DND-41 (cell line): Measurements from ENCODE around the gene RDH16.
"Not testable (repeated sequence)": the region's sequence is repeated elsewhere in the genome, so short reads cannot be mapped to it uniquely, and the experiment has no call there.

Experiments used
- EZH2 ChIP-seq: IDR thresholded peaks from 3 replicates; pipeline ENCODE4 v1.6.1; 2012; ENCODE audit warnings: borderline replicate concordance, low read depth, mild to moderate bottlenecking, moderate library complexity, low read length, inconsistent platforms; ENCODE audit not compliant: severe bottlenecking
- TF ChIP-seq, protein P1 (sequence below): IDR thresholded peaks from 2 replicates; pipeline ENCODE4 v1.5.1; 2012; ENCODE audit warnings: borderline replicate concordance, low read length, moderate library complexity, mild to moderate bottlenecking; ENCODE audit not compliant: poor library complexity, severe bottlenecking; ENCODE audit errors: extremely low read depth

- not testable (repeated sequence) for TF ChIP-seq EZH2
- TF ChIP-seq, protein P1, sequence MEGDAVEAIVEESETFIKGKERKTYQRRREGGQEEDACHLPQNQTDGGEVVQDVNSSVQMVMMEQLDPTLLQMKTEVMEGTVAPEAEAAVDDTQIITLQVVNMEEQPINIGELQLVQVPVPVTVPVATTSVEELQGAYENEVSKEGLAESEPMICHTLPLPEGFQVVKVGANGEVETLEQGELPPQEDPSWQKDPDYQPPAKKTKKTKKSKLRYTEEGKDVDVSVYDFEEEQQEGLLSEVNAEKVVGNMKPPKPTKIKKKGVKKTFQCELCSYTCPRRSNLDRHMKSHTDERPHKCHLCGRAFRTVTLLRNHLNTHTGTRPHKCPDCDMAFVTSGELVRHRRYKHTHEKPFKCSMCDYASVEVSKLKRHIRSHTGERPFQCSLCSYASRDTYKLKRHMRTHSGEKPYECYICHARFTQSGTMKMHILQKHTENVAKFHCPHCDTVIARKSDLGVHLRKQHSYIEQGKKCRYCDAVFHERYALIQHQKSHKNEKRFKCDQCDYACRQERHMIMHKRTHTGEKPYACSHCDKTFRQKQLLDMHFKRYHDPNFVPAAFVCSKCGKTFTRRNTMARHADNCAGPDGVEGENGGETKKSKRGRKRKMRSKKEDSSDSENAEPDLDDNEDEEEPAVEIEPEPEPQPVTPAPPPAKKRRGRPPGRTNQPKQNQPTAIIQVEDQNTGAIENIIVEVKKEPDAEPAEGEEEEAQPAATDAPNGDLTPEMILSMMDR = not testable (repeated sequence)
Measured at GRCh38 chr12:56977361-56977760, 20.0 kb upstream of the RDH16 start.
